B cell (primary cell): Measurements from ENCODE around the gene PCDHGB5. TPM values are rescaled to one million over a fixed set of nuclear protein-coding genes. Genes with fewer than 3 reads are reported as not detected.
A peak's percentile ranks its signal among the peaks of the same experiment; 100 is the strongest.

Experiments used
- ATAC-seq: fragments of 200-7000 bp; cut with Tn5 transposase; one replicate; pipeline ENCODE4 v1.10.0; 2021; ENCODE audit warnings: low read depth, mild to moderate bottlenecking, moderate number of reproducible peaks, moderate library complexity
- CTCF ChIA-PET: fragments of 350-600 bp; sonication (Branson Sonifier 250); formaldehyde crosslinking; loops from one replicate; lab custom pipeline; 2021; ENCODE audit warnings: antibody characterized with exemption, inconsistent platforms; lab: Charles Lee
- POLR2A ChIA-PET: fragments of 350-600 bp; sonication (Branson Sonifier 250); formaldehyde crosslinking; loops from one replicate; lab custom pipeline; 2021; ENCODE audit warnings: antibody characterized with exemption; lab: Charles Lee
- DNase-seq: peaks from one replicate; pipeline ENCODE4 v3.0.0; 2013
- H2AFZ ChIP-seq: 2 replicates; pipeline ENCODE4 v1.6.1; 2012; ENCODE audit warnings: mild to moderate bottlenecking, low read depth, low read length; ENCODE audit not compliant: insufficient read depth, poor library complexity, severe bottlenecking
- H3K27ac ChIP-seq, 2 donors: 1 replicate in 1 of 2; 2 replicates in 1 of 2; pipeline ENCODE4 v1.5.1; 2012 to 2013; ENCODE audit warnings: low read length in 2 of 2, mild to moderate bottlenecking in 2 of 2, moderate library complexity in 1 of 2
- H3K27me3 ChIP-seq, 4 experiments: fragments of 200-600 bp in 1 of 4; sonication (generic) in 1 of 4; replicated peaks in 1 of 4; 1 replicate in 2 of 4; 2 replicates in 2 of 4; pipeline versions ENCODE4 v1.6.1 to v1.7.0; 2013 to 2016; ENCODE audit warnings: low read length in 3 of 4, mild to moderate bottlenecking in 2 of 4, mixed read lengths in 1 of 4, moderate library complexity in 1 of 4; ENCODE audit not compliant: insufficient read depth in 4 of 4, control insufficient read depth in 3 of 4; ENCODE audit errors: control extremely low read depth in 1 of 4
- H3K36me3 ChIP-seq, 2 experiments: replicated peaks in 1 of 2; 1 replicate in 1 of 2; 2 replicates in 1 of 2; pipeline versions ENCODE4 v1.6.1 to v1.7.1; 2013; ENCODE audit warnings: low read length in 1 of 2; ENCODE audit not compliant: insufficient read depth in 2 of 2, control insufficient read depth in 1 of 2; ENCODE audit errors: control extremely low read depth in 1 of 2, extremely low read depth in 1 of 2
- H3K4me1 ChIP-seq, 2 donors: fragments of 200-600 bp in 1 of 2; sonication (generic) in 1 of 2; 1 replicate in 1 of 2; 2 replicates in 1 of 2; pipeline versions ENCODE4 v1.5.1 to v1.6.1; 2013 to 2017; ENCODE audit warnings: low read length in 2 of 2; ENCODE audit not compliant: control insufficient read depth in 2 of 2, insufficient read depth in 2 of 2
- H3K4me2 ChIP-seq: replicated peaks from 2 replicates; pipeline ENCODE3; 2012; ENCODE audit warnings: mild to moderate bottlenecking, low read depth, low read length; ENCODE audit not compliant: poor library complexity, severe bottlenecking
- H3K4me3 ChIP-seq, 5 experiments: fragments of 200-600 bp in 1 of 5; sonication (generic) in 1 of 5; 1 replicate in 3 of 5; 2 replicates in 2 of 5; pipeline versions ENCODE4 v1.5.1 to v1.7.0; 2011 to 2016; ENCODE audit warnings: low read length in 4 of 5, mild to moderate bottlenecking in 4 of 5, low read depth in 2 of 5, control low read depth in 1 of 5, moderate library complexity in 1 of 5; ENCODE audit not compliant: insufficient read depth in 1 of 5; ENCODE audit errors: control extremely low read depth in 1 of 5, extremely low read depth in 1 of 5
- H3K79me2 ChIP-seq: fragments of 200-600 bp; sonication (generic); one replicate; pipeline ENCODE4 v1.6.0; 2016; ENCODE audit warnings: low read length; ENCODE audit not compliant: control insufficient read depth, insufficient read depth
- H3K9ac ChIP-seq: fragments of 200-600 bp; sonication (generic); 2 replicates; pipeline ENCODE4 v1.6.1; 2017; ENCODE audit warnings: mild to moderate bottlenecking, low read length, moderate library complexity
- H3K9me3 ChIP-seq, 3 donors: one replicate each; pipeline versions ENCODE4 v1.6.1 to v1.7.1; 2013; ENCODE audit warnings: low read length in 2 of 3; ENCODE audit not compliant: control insufficient read depth in 2 of 3, insufficient read depth in 1 of 3; ENCODE audit errors: control extremely low read depth in 1 of 3
- H4K20me1 ChIP-seq: 2 replicates; pipeline ENCODE4 v1.6.0; 2012; ENCODE audit warnings: mild to moderate bottlenecking, low read length; ENCODE audit not compliant: insufficient read depth, control insufficient read depth, poor library complexity, severe bottlenecking
- H3K27ac Mint-ChIP-seq: one replicate; pipeline ENCODE4 v1.8.0; 2021; ENCODE audit warnings: mixed read lengths
- H3K27me3 Mint-ChIP-seq: one replicate; pipeline ENCODE4 v1.8.0; 2021; ENCODE audit warnings: mixed read lengths
- H3K4me1 Mint-ChIP-seq: one replicate; pipeline ENCODE4 v1.8.0; 2021; ENCODE audit warnings: mixed read lengths
- H3K4me3 Mint-ChIP-seq: one replicate; pipeline ENCODE4 v1.8.0; 2021; ENCODE audit warnings: mixed read lengths
- H3K9me3 Mint-ChIP-seq: one replicate; pipeline ENCODE4 v1.8.0; 2022; ENCODE audit warnings: mixed read lengths; ENCODE audit not compliant: insufficient read depth
- EZH2 ChIP-seq: IDR thresholded peaks from 2 replicates; pipeline ENCODE4 v1.6.1; 2012; ENCODE audit warnings: borderline replicate concordance, low read depth, mild to moderate bottlenecking, moderate library complexity, low read length; ENCODE audit not compliant: insufficient read depth, poor library complexity, severe bottlenecking
- WGBS: methylation state at CpG from one replicate; pipeline ENCODE4 v1.1.5; 2013; ENCODE audit warnings: missing lambda C conversion rate; ENCODE audit not compliant: insufficient coverage; 5-methylcytosine and 5-hydroxymethylcytosine counted together
- intact Hi-C: fragments of 100-400 bp; cut with micrococcal nuclease; formaldehyde crosslinking; loops from one replicate; pipeline ENCODE4 v1.10.0; 2022
- polyA plus RNA-seq: library from polyadenylated mRNA; depleted of rRNA; stranded (reverse); fragments of >200 nt; gene quantifications from 2 replicates; pipeline ENCODE4 v1.2.3, GENCODE V29; 2012
- total RNA-seq, 2 donors: library from RNA; stranded (reverse); fragments of 120-200 nt in 1 of 2; gene quantifications; 1 replicate in 1 of 2; 2 replicates in 1 of 2; pipeline versions ENCODE4 v1.2.3 to v1.2.4, GENCODE V29; 2013 to 2022
- TF ChIP-seq, protein P1 (sequence below): fragments of 200-600 bp; IDR thresholded peaks from one replicate; pipeline ENCODE4 v1.8.0; 2022; ENCODE audit warnings: antibody characterized with exemption, mild to moderate bottlenecking

The PCDHGB5 gene
- total and polyA plus RNA-seq, 2 donors (not counting 1 experiment from before 2014, with no cell fraction given) = 0.37 to 2.5 TPM

DNA sequence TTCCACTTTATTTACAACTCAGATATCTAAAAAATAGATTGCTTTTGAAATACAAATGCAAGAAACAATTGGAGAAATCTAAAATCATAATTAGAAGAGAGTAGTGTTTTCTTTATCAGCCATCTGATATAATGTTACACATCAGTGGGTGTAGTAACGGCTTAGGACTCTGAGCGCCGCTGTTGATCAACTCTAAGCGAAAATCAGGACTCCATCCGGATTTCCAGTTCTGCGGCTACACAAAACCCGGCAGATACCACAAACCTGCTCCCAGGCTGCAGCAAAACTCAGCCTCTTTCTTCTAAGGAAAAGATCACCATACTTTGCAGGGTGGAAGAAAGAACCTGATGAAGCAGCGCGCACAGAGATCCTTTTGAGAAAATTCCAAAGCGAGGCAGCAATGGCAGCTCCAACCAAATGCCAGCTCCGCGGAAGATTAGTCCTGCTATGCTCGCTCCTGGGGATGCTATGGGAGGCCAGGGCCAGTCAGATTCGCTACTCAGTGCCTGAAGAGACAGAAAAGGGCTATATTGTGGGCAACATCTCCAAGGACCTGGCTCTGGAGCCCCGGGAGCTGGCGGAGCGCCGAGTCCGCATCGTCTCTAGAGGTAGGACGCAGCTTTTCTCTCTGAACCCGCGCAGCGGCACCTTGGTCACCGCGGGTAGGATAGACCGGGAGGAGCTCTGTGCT is 5.0 kb downstream of the PCDHGB5 start, which contains the start of gene PCDHGA9:
Gene PCDHGA9, plus strand, starts transcription at position 226 of the 691 bp plus-strand sequence. Its CDS starts 175 bp downstream, at position 401.
- Histone ChIP-seq H3K9me3 (peaks cover 0 to 50% (median 18%) of the 10 kb centered on the region in 3 donors), H3K27me3 (peaks cover 0 to 55% (median 35%) of the 10 kb centered on the region in 4 experiments), H3K79me2 (no peaks in the 10 kb centered on the region), H4K20me1 (no peaks in the 10 kb centered on the region), H3K4me3 (peak within 1 kb of the TSS in 3 of 5 experiments; percentile 21 to 39 (median 21)), H3K4me2 (peak within 1 kb of the TSS; percentile 52), H2AFZ (peak within 1 kb of the TSS; percentile 44), H3K36me3 (no peaks in the 10 kb centered on the region), H3K4me1 (no peaks in the 10 kb centered on the region), H3K27ac (no peak within 1 kb of the TSS), H3K9ac (peak within 1 kb of the TSS; percentile 29)
- intact Hi-C loops = loop anchor here (5.0 kb wide), 1 partner anchor 35 kb away; no protein-coding TSS in a partner anchor
- no peak within 1 kb of the TSS for H3K27ac Mint-ChIP-seq
- DNase-seq = peak; percentile 25
- peaks cover 2% of the 10 kb centered on the region for H3K4me1 Mint-ChIP-seq
- H3K9me3 Mint-ChIP-seq = peaks cover 9% of the 10 kb centered on the region
- POLR2A ChIA-PET = no interaction called here
- ATAC-seq = no peak
- no peak for TF ChIP-seq EZH2
- TF ChIP-seq, protein P1, sequence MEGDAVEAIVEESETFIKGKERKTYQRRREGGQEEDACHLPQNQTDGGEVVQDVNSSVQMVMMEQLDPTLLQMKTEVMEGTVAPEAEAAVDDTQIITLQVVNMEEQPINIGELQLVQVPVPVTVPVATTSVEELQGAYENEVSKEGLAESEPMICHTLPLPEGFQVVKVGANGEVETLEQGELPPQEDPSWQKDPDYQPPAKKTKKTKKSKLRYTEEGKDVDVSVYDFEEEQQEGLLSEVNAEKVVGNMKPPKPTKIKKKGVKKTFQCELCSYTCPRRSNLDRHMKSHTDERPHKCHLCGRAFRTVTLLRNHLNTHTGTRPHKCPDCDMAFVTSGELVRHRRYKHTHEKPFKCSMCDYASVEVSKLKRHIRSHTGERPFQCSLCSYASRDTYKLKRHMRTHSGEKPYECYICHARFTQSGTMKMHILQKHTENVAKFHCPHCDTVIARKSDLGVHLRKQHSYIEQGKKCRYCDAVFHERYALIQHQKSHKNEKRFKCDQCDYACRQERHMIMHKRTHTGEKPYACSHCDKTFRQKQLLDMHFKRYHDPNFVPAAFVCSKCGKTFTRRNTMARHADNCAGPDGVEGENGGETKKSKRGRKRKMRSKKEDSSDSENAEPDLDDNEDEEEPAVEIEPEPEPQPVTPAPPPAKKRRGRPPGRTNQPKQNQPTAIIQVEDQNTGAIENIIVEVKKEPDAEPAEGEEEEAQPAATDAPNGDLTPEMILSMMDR = peak; percentile 42
- CTCF ChIA-PET = interaction anchor here (0.8 to 1.8 kb wide), 7 partner anchors 10 to 164 kb away, joined by 3 to 7 read pairs (median 4); partner anchors contain the start of genes PCDHGA10, PCDHGA12 and PCDHGB7
- WGBS = 29% methylated on average over 26 of the region's 27 CpGs
- peak within 1 kb of the TSS; percentile 73 for H3K4me3 Mint-ChIP-seq
- peaks cover 55% of the 10 kb centered on the region for H3K27me3 Mint-ChIP-seq

GRCh38 chr5:141403387-141403786 is 5.6 kb downstream of the PCDHGB5 start:
- intact Hi-C loops = loop anchor here (5.0 kb wide), 1 partner anchor 36 kb away; no protein-coding TSS in a partner anchor
- TF ChIP-seq, protein P1 = no peak
- TF ChIP-seq EZH2 = no peak
- no peak overlapping the region for H3K4me2 ChIP-seq
- H3K9me3 Mint-ChIP-seq = peaks cover 9% of the 10 kb centered on the region
- H3K4me1 Mint-ChIP-seq = peaks cover 4% of the 10 kb centered on the region
- no peaks in the 10 kb centered on the region for H3K4me1 ChIP-seq
- no peak overlapping the region for H3K4me3 ChIP-seq
- H3K36me3 ChIP-seq = no peaks in the 10 kb centered on the region
- 44% methylated on average over 19 of the region's 22 CpGs for WGBS
- ChIA-PET POLR2A (no interaction called here), CTCF (interaction anchor here (1.1 to 1.8 kb wide), 6 partner anchors 10 to 164 kb away, joined by 3 to 7 read pairs (median 4); partner anchors contain the start of genes PCDHGA10 and PCDHGB7)
- no peak overlapping the region for H3K27ac Mint-ChIP-seq
- H3K27me3 ChIP-seq = peaks cover 0 to 61% (median 38%) of the 10 kb centered on the region in 4 experiments
- peaks cover 58% of the 10 kb centered on the region for H3K27me3 Mint-ChIP-seq
- H3K4me3 Mint-ChIP-seq = no peak overlapping the region
- no peak overlapping the region for H3K9ac ChIP-seq
- no peak overlapping the region for H3K27ac ChIP-seq
- DNase-seq (no peak), ATAC-seq (no peak)
- H4K20me1 ChIP-seq = no peaks in the 10 kb centered on the region
- no peaks in the 10 kb centered on the region for H3K79me2 ChIP-seq
- no peak overlapping the region for H2AFZ ChIP-seq
- H3K9me3 ChIP-seq = peaks cover 0 to 54% (median 21%) of the 10 kb centered on the region in 3 donors
